HepG2 (cell line): ENCODE results near the gene TOR2A.

ENCODE experiments used
- ATF3 ChIP-seq: sonication (generic); formaldehyde crosslinking; IDR thresholded peaks from 2 replicates; pipeline ENCODE4 v1.4.0; 2020; ENCODE audit warnings: missing genetic modification reagents
- EHMT2 ChIP-seq: fragments of 200-600 bp; sonication (generic); IDR thresholded peaks from 2 replicates; pipeline ENCODE4 v1.7.0; 2017; ENCODE audit warnings: antibody characterized with exemption, low read depth, low read length, borderline replicate concordance
- ELF1 ChIP-seq: sonication (generic); formaldehyde crosslinking; IDR thresholded peaks from 2 replicates; pipeline ENCODE4 v1.4.0; 2020; ENCODE audit warnings: missing genetic modification reagents
- HDAC2 ChIP-seq: sonication (generic); formaldehyde crosslinking; IDR thresholded peaks from 2 replicates; pipeline ENCODE4 v1.4.0; 2020; ENCODE audit warnings: missing genetic modification reagents
- KLF16 ChIP-seq, 2 experiments: sonication (generic) in 1 of 2; formaldehyde crosslinking in 1 of 2; IDR thresholded peaks; 2 replicates each; pipeline versions ENCODE4 v1.6.1 to v1.8.0; 2016 to 2023; ENCODE audit warnings: missing genetic modification reagents in 2 of 2, missing compliant biosample characterization in 1 of 2
- NCOR1 ChIP-seq: fragments of 200-600 bp; sonication (generic); IDR thresholded peaks from 2 replicates; pipeline ENCODE4 v1.7.0; 2017; ENCODE audit warnings: antibody characterized with exemption, low read length, borderline replicate concordance
- PHF8 ChIP-seq: sonication (generic); formaldehyde crosslinking; IDR thresholded peaks from 2 replicates; pipeline ENCODE4 v1.5.0; 2020; ENCODE audit warnings: missing genetic modification reagents
- SIN3A ChIP-seq: IDR thresholded peaks from 2 replicates; pipeline ENCODE4 v1.6.1; 2011; ENCODE audit warnings: low read depth, mild to moderate bottlenecking, control low read depth, low read length, borderline replicate concordance
- SOX6 ChIP-seq, 2 experiments: fragments of 450-650 bp in 1 of 2; sonication (generic) in 1 of 2; formaldehyde crosslinking in 1 of 2; IDR thresholded peaks; 2 replicates each; pipeline versions ENCODE4 v1.4.0 to v1.6.1; 2017 to 2020; ENCODE audit warnings: antibody characterized with exemption in 1 of 2, mild to moderate bottlenecking in 1 of 2, missing genetic modification reagents in 1 of 2
- YY1 ChIP-seq: IDR thresholded peaks from 2 replicates; pipeline ENCODE4 v1.6.1; 2011; ENCODE audit warnings: low read length, low read depth, moderate library complexity, mild to moderate bottlenecking; ENCODE audit not compliant: insufficient read depth, insufficient replicate concordance
- ZBTB34 ChIP-seq: sonication (generic); formaldehyde crosslinking; IDR thresholded peaks from 2 replicates; pipeline ENCODE4 v1.8.0; 2022; ENCODE audit warnings: mild to moderate bottlenecking, missing genetic modification reagents
- ZFAT ChIP-seq: sonication (generic); formaldehyde crosslinking; conservative IDR thresholded peaks from 2 replicates; pipeline ENCODE4 v1.8.1; 2023; ENCODE audit warnings: missing genetic modification reagents, inconsistent platforms
- ZNF580 ChIP-seq: IDR thresholded peaks from 2 replicates; pipeline ENCODE4 v1.6.1; 2016; ENCODE audit warnings: low read depth, borderline replicate concordance

DNA sequence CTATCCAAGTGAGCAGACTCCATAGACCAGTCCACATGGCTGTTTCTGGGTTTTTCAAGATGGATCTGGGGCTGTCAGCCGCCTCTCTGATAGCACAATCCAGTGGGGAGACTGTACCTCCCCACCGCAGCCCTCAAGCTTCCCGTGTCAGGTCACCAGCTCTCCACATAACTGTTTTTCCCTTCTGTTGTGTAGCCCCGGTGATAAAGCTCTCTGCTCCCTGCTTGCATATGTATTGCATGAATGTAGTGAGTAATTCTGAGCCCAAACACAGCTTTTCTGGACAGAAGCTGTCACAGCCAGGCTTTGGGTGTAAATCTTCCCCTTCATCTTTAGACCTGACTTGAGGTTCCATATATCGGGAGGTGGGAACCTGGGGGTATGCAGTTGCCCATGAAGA, 51.4 kb downstream of the TOR2A start:
- TF ChIP-seq SIN3A = no peak
- TF ChIP-seq HDAC2 (CRISPR knock-in tag) = no peak
- no peak for TF ChIP-seq PHF8 (CRISPR knock-in tag)
- TF ChIP-seq ZBTB34 (CRISPR knock-in tag) = no peak
- no peak for TF ChIP-seq ELF1
- no peak for TF ChIP-seq NCOR1
- no peak for TF ChIP-seq ZNF580 (CRISPR knock-in tag)
- no peak for TF ChIP-seq YY1
- no peak for TF ChIP-seq ATF3 (CRISPR knock-in tag)
- no peak for TF ChIP-seq ZFAT (CRISPR knock-in tag)
- TF ChIP-seq SOX6 (IDR thresholded peaks at IDR 0.05) = no peak
- no peak for TF ChIP-seq SOX6 (CRISPR knock-in tag; IDR thresholded peaks at IDR 0.05)
- TF ChIP-seq EHMT2 = no peak
- TF ChIP-seq KLF16 (CRISPR knock-in tag; IDR thresholded peaks at IDR 0.05) = no peak
